GM19193 (cell line): Measurements from ENCODE around the gene RBM47.

Experiments
- POLR2A ChIP-seq: IDR thresholded peaks from 4 replicates; pipeline ENCODE4 v1.6.1; 2011; ENCODE audit not compliant: insufficient read depth, insufficient read length; ENCODE audit errors: extremely low read depth

RBM47 gene

GRCh38 chr4:40607221-40607620 lies 22.4 kb downstream of the RBM47 start:
- TF ChIP-seq POLR2A, result no peak

- TF ChIP-seq POLR2A, result no peak
These were observed 23.4 kb downstream of the RBM47 start for GRCh38 chr4:40606239-40606767.

- TF ChIP-seq POLR2A, result no peak
These were observed 26.4 kb downstream of the RBM47 start for GRCh38 chr4:40603281-40603680.

- TF ChIP-seq POLR2A, result no peak
These were observed 28.0 kb downstream of the RBM47 start for GRCh38 chr4:40601641-40602040.

- TF ChIP-seq POLR2A, result no peak
These were observed 28.8 kb downstream of the RBM47 start for GRCh38 chr4:40600850-40601249.

- TF ChIP-seq POLR2A, result no peak
These were observed 30.2 kb downstream of the RBM47 start for GRCh38 chr4:40599431-40599830.

- no peak for TF ChIP-seq POLR2A
These were observed 33.1 kb downstream of the RBM47 start for GRCh38 chr4:40596522-40596921.

- no peak for TF ChIP-seq POLR2A
These were observed 33.7 kb downstream of the RBM47 start for GRCh38 chr4:40595981-40596380.

- no peak for TF ChIP-seq POLR2A
These were observed 35.1 kb downstream of the RBM47 start for GRCh38 chr4:40594261-40595178.

GRCh38 chr4:40592034-40592433 lies 37.6 kb downstream of the RBM47 start:
- TF ChIP-seq POLR2A, result no peak

- no peak for TF ChIP-seq POLR2A
These were observed 41.8 kb downstream of the RBM47 start for GRCh38 chr4:40587826-40588225.

- TF ChIP-seq POLR2A, result no peak
These were observed 42.3 kb downstream of the RBM47 start for GRCh38 chr4:40587351-40587750.

GRCh38 chr4:40586729-40587128 lies 42.9 kb downstream of the RBM47 start:
- no peak for TF ChIP-seq POLR2A

GRCh38 chr4:40586034-40586433 lies 43.6 kb downstream of the RBM47 start:
- TF ChIP-seq POLR2A, result no peak

- TF ChIP-seq POLR2A, result no peak
These were observed 44.4 kb downstream of the RBM47 start for GRCh38 chr4:40585201-40585799.
